Measurements from ENCODE around the gene DMBX1. TPM values are rescaled to one million over a fixed set of nuclear protein-coding genes. Genes with fewer than 3 reads are reported as not detected.

Gene DMBX1
- not detected in 2 replicates for total RNA-seq

GRCh38 chr1:46489638-46490405 lies at the start of gene DMBX1:
Gene DMBX1 (plus strand): TSS chr1:46489836. CDS start chr1:46507011, 17,175 bp downstream.

Other genes starting within 250 kb of the DMBX1 start
- 4.9 and 5.7 TPM in 2 replicates for gene RAD54L, start 242.1 kb upstream of the DMBX1 start, total RNA-seq
- 95.3 and 121 TPM in 2 replicates for gene LRRC41, start 186.2 kb upstream of the DMBX1 start, total RNA-seq
- gene UQCRH, start 186.1 kb upstream of the DMBX1 start, total RNA-seq = 494 and 497 TPM in 2 replicates
- gene NSUN4, start 149.0 kb upstream of the DMBX1 start, total RNA-seq = 9.1 and 11.4 TPM in 2 replicates
- 0.54 and 3.4 TPM in 2 replicates for gene FAAH, start 95.5 kb upstream of the DMBX1 start, total RNA-seq
- not detected in 2 replicates for gene KNCN, start 61.8 kb downstream of the DMBX1 start, total RNA-seq
- gene MKNK1, start 114.4 kb downstream of the DMBX1 start, total RNA-seq = 6.9 and 7.1 TPM in 2 replicates
- gene MOB3C, start 127.0 kb downstream of the DMBX1 start, total RNA-seq = 4.9 and 8.9 TPM in 2 replicates
- gene ATPAF1, start 178.5 kb downstream of the DMBX1 start, total RNA-seq = 33.5 and 38.5 TPM in 2 replicates
- gene TEX38, start 182.0 kb downstream of the DMBX1 start, total RNA-seq = not detected in 2 replicates
- 43.7 and 87.0 TPM in 2 replicates for gene EFCAB14, start 229.3 kb downstream of the DMBX1 start, total RNA-seq